Fibroblast of the aortic adventitia (primary cell): Measurements from ENCODE around the gene AGPAT3. TPM values are rescaled to one million over a fixed set of nuclear protein-coding genes. Genes with fewer than 3 reads are reported as not detected.

Source experiments
- DNase-seq: peaks from one replicate; pipeline ENCODE4 v3.0.0-alpha.2; 2010; ENCODE audit warnings: low read depth
- H3K4me3 ChIP-seq: 2 replicates; pipeline ENCODE4 v1.5.1; 2011; ENCODE audit warnings: low read depth, mild to moderate bottlenecking, control low read depth, low read length, moderate library complexity
- CTCF ChIP-seq: IDR thresholded peaks from 2 replicates; pipeline ENCODE4 v1.5.1; 2011; ENCODE audit warnings: mild to moderate bottlenecking, low read length, control low read depth, inconsistent platforms; ENCODE audit not compliant: insufficient read depth
- total RNA-seq: library from RNA; depleted of rRNA; stranded (reverse); fragments of >200 nt; gene quantifications from 2 replicates; pipeline ENCODE4 v1.2.3, GENCODE V29; 2012; ENCODE audit warnings: low replicate concordance

The AGPAT3 gene
- total RNA-seq, 1 donor: 29.0 TPM

GRCh38 chr21:44005593-44005992 is 140.6 kb downstream of the AGPAT3 start:
- no peak for DNase-seq
- no peak for TF ChIP-seq CTCF

GRCh38 chr21:44006017-44006619 is 141.1 kb downstream of the AGPAT3 start:
- no peak for TF ChIP-seq CTCF
- peak; percentile 95 for DNase-seq
- H3K4me3 ChIP-seq: no peak overlapping the region

More at GRCh38 chr21:44005593-44005992, 140.6 kb downstream of the AGPAT3 start:
- H3K4me3 ChIP-seq: no peak overlapping the region

GRCh38 chr21:44006656-44007055 is 141.6 kb downstream of the AGPAT3 start:
- peak; percentile 90 for DNase-seq
- peak overlapping the region; percentile 41 for H3K4me3 ChIP-seq
- no peak for TF ChIP-seq CTCF

- no peak for TF ChIP-seq CTCF
- H3K4me3 ChIP-seq: no peak overlapping the region
- no peak for DNase-seq
These were observed 145.4 kb downstream of the AGPAT3 start for GRCh38 chr21:44010429-44010828.

GRCh38 chr21:44011123-44011522 is 146.1 kb downstream of the AGPAT3 start:
- H3K4me3 ChIP-seq: peak overlapping the region; percentile 81
- TF ChIP-seq CTCF: no peak
- no peak for DNase-seq

- peak; percentile 73 for DNase-seq
- H3K4me3 ChIP-seq: peak within 1 kb of the TSS; percentile 81
These were observed 146.8 kb downstream of the AGPAT3 start, which contains the start of gene TRAPPC10 for GRCh38 chr21:44011579-44012473. TRAPPC10 (plus strand) TSS chr21:44012309; CDS start chr21:44012494, 185 bp downstream.

More at GRCh38 chr21:44011579-44012473, 146.8 kb downstream of the AGPAT3 start, which contains the start of gene TRAPPC10:
- TF ChIP-seq CTCF: no peak
